WTC11 (cell line): ENCODE data around the gene CCSER1. TPM values are rescaled to one million over a fixed set of nuclear protein-coding genes. Genes with fewer than 3 reads are reported as not detected.

Experiments used
- ATAC-seq: fragments of 200-7000 bp; cut with Tn5 transposase; 2 replicates; pipeline ENCODE4 v1.10.0; 2021; ENCODE audit warnings: mild to moderate bottlenecking, moderate library complexity
- CTCF ChIA-PET: fragments of 300-600 bp; sonication (Branson Sonifier 250); formaldehyde crosslinking; loops from one replicate; lab custom pipeline; 2021; ENCODE audit warnings: antibody characterized with exemption; lab: Charles Lee
- POLR2A ChIA-PET: fragments of 350-600 bp; sonication (Branson Sonifier 250); formaldehyde crosslinking; loops from one replicate; lab custom pipeline; 2021; ENCODE audit warnings: antibody characterized with exemption; lab: Charles Lee
- DNase-seq: peaks from one replicate; pipeline ENCODE4 v3.0.0; 2021; ENCODE audit warnings: low spot score
- H3K27ac Mint-ChIP-seq: 2 replicates; pipeline ENCODE4 v1.8.0; 2021; ENCODE audit warnings: mixed read lengths
- H3K27me3 Mint-ChIP-seq: 2 replicates; pipeline ENCODE4 v1.8.0; 2021; ENCODE audit warnings: low read depth, mild to moderate bottlenecking, moderate library complexity, mixed read lengths
- H3K36me3 Mint-ChIP-seq: 2 replicates; pipeline ENCODE4 v1.8.0; 2021; ENCODE audit warnings: mixed read lengths
- H3K4me1 Mint-ChIP-seq: 2 replicates; pipeline ENCODE4 v1.8.0; 2022; ENCODE audit warnings: mixed read lengths
- H3K4me3 Mint-ChIP-seq: 2 replicates; pipeline ENCODE4 v1.8.0; 2021; ENCODE audit warnings: mild to moderate bottlenecking, moderate library complexity, mixed read lengths
- H3K9me3 Mint-ChIP-seq: 2 replicates; pipeline ENCODE4 v1.8.0; 2021; ENCODE audit warnings: mixed read lengths
- ATF1 ChIP-seq: sonication (generic); formaldehyde crosslinking; IDR thresholded peaks from 2 replicates; pipeline ENCODE4 v1.8.1; 2023; ENCODE audit warnings: mild to moderate bottlenecking, moderate library complexity, missing genetic modification reagents
- ETV6 ChIP-seq: sonication (generic); formaldehyde crosslinking; IDR thresholded peaks from 2 replicates; pipeline ENCODE4 v1.8.1; 2022; ENCODE audit warnings: mild to moderate bottlenecking, missing genetic modification reagents
- FOXK1 ChIP-seq: sonication (generic); formaldehyde crosslinking; IDR thresholded peaks from 2 replicates; pipeline ENCODE4 v1.8.0; 2022; ENCODE audit warnings: mild to moderate bottlenecking, moderate library complexity, missing genetic modification reagents
- GABPB1 ChIP-seq: sonication (generic); formaldehyde crosslinking; IDR thresholded peaks from 2 replicates; pipeline ENCODE4 v1.8.1; 2023; ENCODE audit warnings: mild to moderate bottlenecking, missing genetic modification reagents
- GRHL2 ChIP-seq: fragments of 250-450 bp; sonication (Bioruptor Pico); IDR thresholded peaks from 2 replicates; pipeline ENCODE4 v1.8.0; 2022; ENCODE audit warnings: mild to moderate bottlenecking, moderate library complexity; ENCODE audit not compliant: insufficient replicate concordance, severe bottlenecking
- HMGA2 ChIP-seq: fragments of 250-450 bp; sonication (Bioruptor Pico); IDR thresholded peaks from 2 replicates; pipeline ENCODE4 v1.4.0; 2021; ENCODE audit warnings: mild to moderate bottlenecking, moderate library complexity
- JUN ChIP-seq: sonication (generic); formaldehyde crosslinking; IDR thresholded peaks from 2 replicates; pipeline ENCODE4 v1.8.0; 2023; ENCODE audit warnings: mild to moderate bottlenecking, missing genetic modification reagents
- NR1H2 ChIP-seq: sonication (generic); formaldehyde crosslinking; IDR thresholded peaks from 2 replicates; pipeline ENCODE4 v1.9.0; 2021; ENCODE audit warnings: mild to moderate bottlenecking, moderate library complexity, missing genetic modification reagents
- OVOL2 ChIP-seq: fragments of 250-450 bp; sonication (Bioruptor Pico); IDR thresholded peaks from 2 replicates; pipeline ENCODE4 v1.9.0; 2021; ENCODE audit warnings: mild to moderate bottlenecking, borderline replicate concordance
- PRRX2 ChIP-seq: fragments of 250-450 bp; sonication (Bioruptor Pico); IDR thresholded peaks from 2 replicates; pipeline ENCODE4 v1.8.0; 2021; ENCODE audit warnings: mild to moderate bottlenecking
- TCF7 ChIP-seq: sonication (generic); formaldehyde crosslinking; IDR thresholded peaks from 2 replicates; pipeline ENCODE4 v1.8.0; 2022; ENCODE audit warnings: mild to moderate bottlenecking, low read depth, missing genetic modification reagents, moderate library complexity
- ZNF121 ChIP-seq: sonication (generic); formaldehyde crosslinking; IDR thresholded peaks from 2 replicates; pipeline ENCODE4 v1.8.0; 2023; ENCODE audit warnings: missing genetic modification reagents
- ZNF219 ChIP-seq: sonication (generic); formaldehyde crosslinking; IDR thresholded peaks from 2 replicates; pipeline ENCODE4 v1.8.0; 2023; ENCODE audit warnings: missing genetic modification reagents, mild to moderate bottlenecking, borderline replicate concordance
- ZNF232 ChIP-seq: sonication (generic); formaldehyde crosslinking; IDR thresholded peaks from 2 replicates; pipeline ENCODE4 v1.8.0; 2022; ENCODE audit warnings: mild to moderate bottlenecking, missing genetic modification reagents
- total RNA-seq: library from RNA; stranded (reverse); gene quantifications from 3 replicates; pipeline ENCODE4 v1.2.3, GENCODE V29; 2021
- TF ChIP-seq, protein P1 (sequence below): fragments of 250-450 bp; sonication (Bioruptor Pico); IDR thresholded peaks from 2 replicates; pipeline ENCODE4 v1.9.0; 2021; ENCODE audit warnings: mild to moderate bottlenecking
- TF ChIP-seq, protein P2 (sequence below): sonication (generic); formaldehyde crosslinking; IDR thresholded peaks from 2 replicates; pipeline ENCODE4 v1.8.0; 2022; ENCODE audit warnings: mild to moderate bottlenecking, missing genetic modification reagents
- TF ChIP-seq, protein P3 (sequence below): sonication (generic); formaldehyde crosslinking; IDR thresholded peaks from 2 replicates; pipeline ENCODE4 v1.8.1; 2023; ENCODE audit warnings: mild to moderate bottlenecking, missing genetic modification reagents, moderate library complexity
- TF ChIP-seq, protein P4 (sequence below): sonication (generic); formaldehyde crosslinking; conservative IDR thresholded peaks from 2 replicates; pipeline ENCODE4 v1.8.1; 2023; ENCODE audit warnings: mild to moderate bottlenecking, low read depth, missing genetic modification reagents, moderate library complexity
- TF ChIP-seq, protein P5 (sequence below): sonication (generic); formaldehyde crosslinking; IDR thresholded peaks from 2 replicates; pipeline ENCODE4 v1.8.0; 2022; ENCODE audit warnings: mild to moderate bottlenecking, missing genetic modification reagents

Gene CCSER1
- total RNA-seq, 1 experiment from 2014 or later: 0.87 TPM

DNA sequence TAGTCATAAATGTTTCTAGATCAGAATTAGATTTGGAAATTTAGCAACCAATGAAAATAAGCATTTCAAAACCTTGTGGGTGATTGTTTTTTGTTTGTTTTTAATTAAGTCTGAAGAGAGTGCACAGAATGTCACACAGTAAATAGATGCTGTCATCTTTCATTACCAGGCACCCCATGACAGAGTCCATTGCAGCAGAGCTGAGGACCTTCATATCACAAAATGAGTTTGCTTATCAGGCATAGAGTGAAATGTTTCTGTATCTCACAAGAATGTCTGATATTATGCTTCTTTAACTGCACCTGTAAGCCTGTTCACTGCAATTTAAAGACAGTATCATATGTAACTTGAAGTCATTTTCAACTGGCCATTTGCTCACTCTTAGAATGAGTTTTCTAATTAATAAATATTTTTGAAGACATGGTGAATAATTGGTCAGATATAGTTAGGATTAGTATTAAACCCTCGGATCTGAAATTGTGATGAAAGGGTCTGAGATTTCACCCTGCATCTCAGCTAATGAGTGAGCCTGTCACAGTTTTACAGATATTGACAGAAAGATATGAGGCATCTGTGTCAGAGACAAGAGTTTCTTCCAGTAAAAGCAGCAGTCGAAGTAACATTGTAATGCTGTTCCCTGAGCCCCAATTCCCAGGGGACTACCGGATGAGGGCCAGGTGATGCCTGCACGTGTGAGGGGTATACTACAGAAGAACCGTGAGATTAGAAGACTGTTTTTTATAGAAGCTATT lies 416.4 kb downstream of the CCSER1 start:
- no peak overlapping the region for H3K4me3 Mint-ChIP-seq
- H3K36me3 Mint-ChIP-seq: no peaks in the 10 kb centered on the region
- no peak overlapping the region for H3K27ac Mint-ChIP-seq
- DNase-seq (no peak), ATAC-seq (no peak)
- no peaks in the 10 kb centered on the region for H3K9me3 Mint-ChIP-seq
- no peaks in the 10 kb centered on the region for H3K4me1 Mint-ChIP-seq
- POLR2A ChIA-PET: no interaction called here
- no peaks in the 10 kb centered on the region for H3K27me3 Mint-ChIP-seq
- TF ChIP-seq ZNF232 (CRISPR knock-in tag): no peak
- no peak for TF ChIP-seq ZNF219 (CRISPR knock-in tag)
- TF ChIP-seq, protein P1, sequence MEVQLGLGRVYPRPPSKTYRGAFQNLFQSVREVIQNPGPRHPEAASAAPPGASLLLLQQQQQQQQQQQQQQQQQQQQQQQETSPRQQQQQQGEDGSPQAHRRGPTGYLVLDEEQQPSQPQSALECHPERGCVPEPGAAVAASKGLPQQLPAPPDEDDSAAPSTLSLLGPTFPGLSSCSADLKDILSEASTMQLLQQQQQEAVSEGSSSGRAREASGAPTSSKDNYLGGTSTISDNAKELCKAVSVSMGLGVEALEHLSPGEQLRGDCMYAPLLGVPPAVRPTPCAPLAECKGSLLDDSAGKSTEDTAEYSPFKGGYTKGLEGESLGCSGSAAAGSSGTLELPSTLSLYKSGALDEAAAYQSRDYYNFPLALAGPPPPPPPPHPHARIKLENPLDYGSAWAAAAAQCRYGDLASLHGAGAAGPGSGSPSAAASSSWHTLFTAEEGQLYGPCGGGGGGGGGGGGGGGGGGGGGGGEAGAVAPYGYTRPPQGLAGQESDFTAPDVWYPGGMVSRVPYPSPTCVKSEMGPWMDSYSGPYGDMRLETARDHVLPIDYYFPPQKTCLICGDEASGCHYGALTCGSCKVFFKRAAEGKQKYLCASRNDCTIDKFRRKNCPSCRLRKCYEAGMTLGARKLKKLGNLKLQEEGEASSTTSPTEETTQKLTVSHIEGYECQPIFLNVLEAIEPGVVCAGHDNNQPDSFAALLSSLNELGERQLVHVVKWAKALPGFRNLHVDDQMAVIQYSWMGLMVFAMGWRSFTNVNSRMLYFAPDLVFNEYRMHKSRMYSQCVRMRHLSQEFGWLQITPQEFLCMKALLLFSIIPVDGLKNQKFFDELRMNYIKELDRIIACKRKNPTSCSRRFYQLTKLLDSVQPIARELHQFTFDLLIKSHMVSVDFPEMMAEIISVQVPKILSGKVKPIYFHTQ: no peak
- TF ChIP-seq TCF7 (CRISPR knock-in tag): no peak
- no peak for TF ChIP-seq FOXK1
- no peak for TF ChIP-seq ZNF121 (CRISPR knock-in tag)
- TF ChIP-seq, protein P2, sequence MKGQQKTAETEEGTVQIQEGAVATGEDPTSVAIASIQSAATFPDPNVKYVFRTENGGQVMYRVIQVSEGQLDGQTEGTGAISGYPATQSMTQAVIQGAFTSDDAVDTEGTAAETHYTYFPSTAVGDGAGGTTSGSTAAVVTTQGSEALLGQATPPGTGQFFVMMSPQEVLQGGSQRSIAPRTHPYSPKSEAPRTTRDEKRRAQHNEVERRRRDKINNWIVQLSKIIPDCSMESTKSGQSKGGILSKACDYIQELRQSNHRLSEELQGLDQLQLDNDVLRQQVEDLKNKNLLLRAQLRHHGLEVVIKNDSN (CRISPR knock-in tag): no peak
- TF ChIP-seq GABPB1: no peak
- TF ChIP-seq ATF1 (CRISPR knock-in tag): no peak
- TF ChIP-seq NR1H2 (CRISPR knock-in tag): no peak
- TF ChIP-seq GRHL2 (CRISPR knock-in tag): no peak
- TF ChIP-seq, protein P3, sequence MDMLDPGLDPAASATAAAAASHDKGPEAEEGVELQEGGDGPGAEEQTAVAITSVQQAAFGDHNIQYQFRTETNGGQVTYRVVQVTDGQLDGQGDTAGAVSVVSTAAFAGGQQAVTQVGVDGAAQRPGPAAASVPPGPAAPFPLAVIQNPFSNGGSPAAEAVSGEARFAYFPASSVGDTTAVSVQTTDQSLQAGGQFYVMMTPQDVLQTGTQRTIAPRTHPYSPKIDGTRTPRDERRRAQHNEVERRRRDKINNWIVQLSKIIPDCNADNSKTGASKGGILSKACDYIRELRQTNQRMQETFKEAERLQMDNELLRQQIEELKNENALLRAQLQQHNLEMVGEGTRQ (CRISPR knock-in tag): no peak
- no peak for TF ChIP-seq JUN (CRISPR knock-in tag)
- TF ChIP-seq ETV6: no peak
- TF ChIP-seq, all 79 proteins: peak for 0
- CTCF ChIA-PET: no interaction called here

DNA sequence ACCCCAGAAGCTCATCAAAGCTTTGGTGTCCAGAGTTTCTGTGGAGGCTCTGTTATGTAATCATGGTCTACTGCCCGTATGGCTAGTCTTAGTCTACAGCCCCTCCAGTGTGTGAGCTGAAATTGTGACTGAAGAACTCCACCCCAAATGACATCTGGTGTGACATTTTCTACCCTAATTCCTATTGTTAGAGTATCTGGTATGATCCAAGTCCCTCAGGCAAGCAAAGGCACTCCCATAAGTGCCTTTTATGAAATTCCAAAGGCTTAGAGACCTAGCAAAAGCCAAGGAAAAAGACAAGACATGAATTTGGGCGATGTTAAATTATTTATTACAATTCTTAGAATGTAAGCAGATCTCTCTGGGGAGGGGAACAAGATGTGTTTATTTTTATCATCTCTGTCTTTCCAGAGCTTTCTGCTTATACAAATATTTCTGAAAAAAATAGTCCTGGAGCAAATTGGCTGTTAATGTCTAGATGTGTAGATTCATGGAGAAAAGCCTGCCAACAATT lies 417.4 kb downstream of the CCSER1 start:
- ChIA-PET POLR2A (no interaction called here), CTCF (no interaction called here)
- Mint-ChIP-seq H3K27ac (no peak overlapping the region), H3K27me3 (no peaks in the 10 kb centered on the region), H3K36me3 (no peaks in the 10 kb centered on the region), H3K4me1 (no peaks in the 10 kb centered on the region), H3K9me3 (no peaks in the 10 kb centered on the region), H3K4me3 (no peak overlapping the region)
- ATAC-seq (no peak), DNase-seq (no peak)
- no peak for TF ChIP-seq GABPB1
- TF ChIP-seq PRRX2 (CRISPR knock-in tag): no peak
- TF ChIP-seq, protein P4, sequence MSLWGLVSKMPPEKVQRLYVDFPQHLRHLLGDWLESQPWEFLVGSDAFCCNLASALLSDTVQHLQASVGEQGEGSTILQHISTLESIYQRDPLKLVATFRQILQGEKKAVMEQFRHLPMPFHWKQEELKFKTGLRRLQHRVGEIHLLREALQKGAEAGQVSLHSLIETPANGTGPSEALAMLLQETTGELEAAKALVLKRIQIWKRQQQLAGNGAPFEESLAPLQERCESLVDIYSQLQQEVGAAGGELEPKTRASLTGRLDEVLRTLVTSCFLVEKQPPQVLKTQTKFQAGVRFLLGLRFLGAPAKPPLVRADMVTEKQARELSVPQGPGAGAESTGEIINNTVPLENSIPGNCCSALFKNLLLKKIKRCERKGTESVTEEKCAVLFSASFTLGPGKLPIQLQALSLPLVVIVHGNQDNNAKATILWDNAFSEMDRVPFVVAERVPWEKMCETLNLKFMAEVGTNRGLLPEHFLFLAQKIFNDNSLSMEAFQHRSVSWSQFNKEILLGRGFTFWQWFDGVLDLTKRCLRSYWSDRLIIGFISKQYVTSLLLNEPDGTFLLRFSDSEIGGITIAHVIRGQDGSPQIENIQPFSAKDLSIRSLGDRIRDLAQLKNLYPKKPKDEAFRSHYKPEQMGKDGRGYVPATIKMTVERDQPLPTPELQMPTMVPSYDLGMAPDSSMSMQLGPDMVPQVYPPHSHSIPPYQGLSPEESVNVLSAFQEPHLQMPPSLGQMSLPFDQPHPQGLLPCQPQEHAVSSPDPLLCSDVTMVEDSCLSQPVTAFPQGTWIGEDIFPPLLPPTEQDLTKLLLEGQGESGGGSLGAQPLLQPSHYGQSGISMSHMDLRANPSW: no peak
- TF ChIP-seq OVOL2: no peak
- TF ChIP-seq HMGA2 (CRISPR knock-in tag): no peak
- TF ChIP-seq, protein P5, sequence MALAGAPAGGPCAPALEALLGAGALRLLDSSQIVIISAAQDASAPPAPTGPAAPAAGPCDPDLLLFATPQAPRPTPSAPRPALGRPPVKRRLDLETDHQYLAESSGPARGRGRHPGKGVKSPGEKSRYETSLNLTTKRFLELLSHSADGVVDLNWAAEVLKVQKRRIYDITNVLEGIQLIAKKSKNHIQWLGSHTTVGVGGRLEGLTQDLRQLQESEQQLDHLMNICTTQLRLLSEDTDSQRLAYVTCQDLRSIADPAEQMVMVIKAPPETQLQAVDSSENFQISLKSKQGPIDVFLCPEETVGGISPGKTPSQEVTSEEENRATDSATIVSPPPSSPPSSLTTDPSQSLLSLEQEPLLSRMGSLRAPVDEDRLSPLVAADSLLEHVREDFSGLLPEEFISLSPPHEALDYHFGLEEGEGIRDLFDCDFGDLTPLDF (CRISPR knock-in tag): no peak
- TF ChIP-seq FOXK1: no peak
